ENCODE data around the gene LRRC4. TPM values are rescaled to one million over a fixed set of nuclear protein-coding genes. Genes with fewer than 3 reads are reported as not detected.

Gene LRRC4
- total RNA-seq, 4 donors from 2014 or later, result 0.29 to 2.5 (median 1.2) TPM

- Histone ChIP-seq H3K27ac (peak overlapping the region; percentile 49 to 56), H3K4me1 (peaks cover 5% of the 10 kb centered on the region in 2 donors), H3K4me3 (no peak overlapping the region), H3K9me3 (no peaks in the 10 kb centered on the region), H3K27me3 (no peaks in the 10 kb centered on the region), H3K36me3 (no peaks in the 10 kb centered on the region)
- no peak for TF ChIP-seq CTCF (IDR thresholded peaks at IDR 0.05)
- TF ChIP-seq POLR2A (IDR thresholded peaks at IDR 0.05), result no peak
- intact Hi-C loops (cut with DNase I; ENCODE audit: low total_unique reads), result no loop called here
- DNase-seq, result peak in 1 of 2 donors; percentile 35
Measured at GRCh38 chr7:128022631-128023532, 8.4 kb downstream of the LRRC4 start.

- intact Hi-C loops (cut with DNase I; ENCODE audit: low total_unique reads), result no loop called here
- no peaks in the 10 kb centered on the region for H3K9me3 ChIP-seq
- H3K27me3 ChIP-seq, result no peaks in the 10 kb centered on the region
- no peaks in the 10 kb centered on the region for H3K36me3 ChIP-seq
- no peak for DNase-seq
- peaks cover 5% of the 10 kb centered on the region in 2 donors for H3K4me1 ChIP-seq
- H3K4me3 ChIP-seq, result no peak overlapping the region
- TF ChIP-seq CTCF (IDR thresholded peaks at IDR 0.05) (no peak), POLR2A (IDR thresholded peaks at IDR 0.05) (no peak)
- peak overlapping the region in 1 of 2 donors; percentile 49 for H3K27ac ChIP-seq
Measured at GRCh38 chr7:128021366-128021765, 9.9 kb downstream of the LRRC4 start.

GRCh38 chr7:128020159-128020558 lies 11.1 kb downstream of the LRRC4 start:
- Histone ChIP-seq H3K9me3 (no peaks in the 10 kb centered on the region), H3K27me3 (no peaks in the 10 kb centered on the region), H3K27ac (no peak overlapping the region), H3K36me3 (no peaks in the 10 kb centered on the region), H3K4me1 (peaks cover 5% of the 10 kb centered on the region in 2 donors), H3K4me3 (no peak overlapping the region)
- intact Hi-C loops (cut with DNase I; ENCODE audit: low total_unique reads), result no loop called here
- no peak for DNase-seq
- TF ChIP-seq CTCF (IDR thresholded peaks at IDR 0.05), result no peak
- no peak for TF ChIP-seq POLR2A (IDR thresholded peaks at IDR 0.05)

- Histone ChIP-seq H3K27ac (no peak overlapping the region), H3K27me3 (no peaks in the 10 kb centered on the region), H3K9me3 (no peaks in the 10 kb centered on the region), H3K36me3 (no peaks in the 10 kb centered on the region), H3K4me1 (peaks cover 5% of the 10 kb centered on the region in 2 donors), H3K4me3 (no peak overlapping the region)
- intact Hi-C loops (cut with DNase I; ENCODE audit: low total_unique reads), result no loop called here
- DNase-seq, result no peak
- no peak for TF ChIP-seq CTCF (IDR thresholded peaks at IDR 0.05)
- TF ChIP-seq POLR2A (IDR thresholded peaks at IDR 0.05), result no peak
Measured at GRCh38 chr7:128019288-128019687, 11.9 kb downstream of the LRRC4 start.

All from uterus (tissue), 4 donors.